H9 (cell line): ENCODE measurements around the gene TBXAS1. TPM values are rescaled to one million over a fixed set of nuclear protein-coding genes. Genes with fewer than 3 reads are reported as not detected.

Experiments
- DNase-seq: peaks from one replicate; pipeline ENCODE4 v3.0.0-alpha.2; 2017
- H2AFZ ChIP-seq: one replicate; pipeline ENCODE4 v1.6.1; 2013; ENCODE audit warnings: mild to moderate bottlenecking, low read length, control low read depth, moderate library complexity
- H2AK5ac ChIP-seq: 2 replicates; pipeline ENCODE4 v1.6.1; 2013; ENCODE audit warnings: low read length, control low read depth, mixed read lengths; ENCODE audit not compliant: insufficient read length
- H2BK120ac ChIP-seq: one replicate; pipeline ENCODE4 v1.6.1; 2013; ENCODE audit warnings: low read depth, mild to moderate bottlenecking, low read length, control low read depth, inconsistent platforms; ENCODE audit not compliant: poor library complexity, severe bottlenecking
- H2BK12ac ChIP-seq: 2 replicates; pipeline ENCODE4 v1.6.1; 2013; ENCODE audit warnings: low read length, control low read depth, mixed read lengths, low read depth; ENCODE audit not compliant: insufficient read length
- H2BK15ac ChIP-seq: 2 replicates; pipeline ENCODE4 v1.6.1; 2013; ENCODE audit warnings: low read depth, low read length, control low read depth
- H2BK20ac ChIP-seq: one replicate; pipeline ENCODE4 v1.6.1; 2013; ENCODE audit warnings: low read depth, mild to moderate bottlenecking, low read length, control low read depth, inconsistent platforms; ENCODE audit not compliant: poor library complexity, severe bottlenecking
- H2BK5ac ChIP-seq: 2 replicates; pipeline ENCODE4 v1.6.1; 2013; ENCODE audit warnings: low read length, control low read depth, mixed read lengths; ENCODE audit not compliant: insufficient read length
- H3K14ac ChIP-seq: 2 replicates; pipeline ENCODE4 v1.6.1; 2013; ENCODE audit warnings: low read length, control low read depth; ENCODE audit not compliant: insufficient read depth
- H3K18ac ChIP-seq: 2 replicates; pipeline ENCODE4 v1.6.1; 2013; ENCODE audit warnings: low read depth, mild to moderate bottlenecking, mixed read lengths, low read length, control low read depth; ENCODE audit not compliant: insufficient read length
- H3K23ac ChIP-seq: 2 replicates; pipeline ENCODE4 v1.6.1; 2013; ENCODE audit warnings: low read length, control low read depth, mixed read lengths, low read depth; ENCODE audit not compliant: insufficient read length
- H3K23me2 ChIP-seq: 2 replicates; pipeline ENCODE4 v1.6.1; 2013; ENCODE audit warnings: low read depth, mild to moderate bottlenecking, mixed read lengths, low read length, control low read depth; ENCODE audit not compliant: insufficient read length, poor library complexity, severe bottlenecking
- H3K27ac ChIP-seq: 2 replicates; pipeline ENCODE4 v1.5.1; 2013; ENCODE audit warnings: low read length, control low read depth, mixed read lengths, low read depth; ENCODE audit not compliant: insufficient read length
- H3K27me3 ChIP-seq: 2 replicates; pipeline ENCODE4 v1.6.1; 2013; ENCODE audit warnings: low read length, control low read depth, inconsistent platforms; ENCODE audit not compliant: insufficient read depth
- H3K4ac ChIP-seq: 2 replicates; pipeline ENCODE4 v1.6.1; 2013; ENCODE audit warnings: low read depth, mild to moderate bottlenecking, control low read depth, inconsistent platforms, low read length, moderate library complexity
- H3K4me1 ChIP-seq: 2 replicates; pipeline ENCODE4 v1.6.1; 2013; ENCODE audit warnings: low read length, control low read depth, inconsistent platforms; ENCODE audit not compliant: insufficient read depth
- H3K4me2 ChIP-seq: 2 replicates; pipeline ENCODE4 v1.6.1; 2013; ENCODE audit warnings: low read length, control low read depth, mixed read lengths; ENCODE audit not compliant: insufficient read length, insufficient read depth
- H3K56ac ChIP-seq: 2 replicates; pipeline ENCODE4 v1.6.1; 2013; ENCODE audit warnings: low read depth, mild to moderate bottlenecking, mixed read lengths, low read length, control low read depth; ENCODE audit not compliant: insufficient read length
- H3K79me1 ChIP-seq: 2 replicates; pipeline ENCODE4 v1.6.1; 2013; ENCODE audit warnings: low read depth, mild to moderate bottlenecking, moderate library complexity, low read length, control low read depth, inconsistent platforms; ENCODE audit not compliant: insufficient read depth, poor library complexity, severe bottlenecking
- H3K79me2 ChIP-seq: 2 replicates; pipeline ENCODE4 v1.6.1; 2013; ENCODE audit warnings: low read length, control low read depth, inconsistent platforms; ENCODE audit not compliant: insufficient read depth
- H3K9ac ChIP-seq: 2 replicates; pipeline ENCODE4 v1.6.1; 2013; ENCODE audit warnings: low read length, control low read depth, mixed read lengths; ENCODE audit not compliant: insufficient read length; ENCODE audit errors: extremely low read depth
- H3K9me3 ChIP-seq: one replicate; pipeline ENCODE4 v1.6.1; 2013; ENCODE audit warnings: low read depth, low read length, inconsistent platforms; ENCODE audit not compliant: control insufficient read depth
- H3T11ph ChIP-seq: one replicate; pipeline ENCODE4 v1.6.1; 2013; ENCODE audit warnings: mild to moderate bottlenecking, low read length, control low read depth, inconsistent platforms
- H4K20me1 ChIP-seq: one replicate; pipeline ENCODE4 v1.6.1; 2013; ENCODE audit not compliant: control insufficient read depth, insufficient read length, insufficient read depth
- H4K5ac ChIP-seq: 2 replicates; pipeline ENCODE4 v1.6.1; 2013; ENCODE audit warnings: low read depth, mild to moderate bottlenecking, mixed read lengths, low read length, control low read depth; ENCODE audit not compliant: insufficient read length
- H4K8ac ChIP-seq: replicated peaks from 2 replicates; pipeline ENCODE4 v1.6.1; 2013; ENCODE audit warnings: low read length, control low read depth, mixed read lengths, low read depth; ENCODE audit not compliant: insufficient read length
- H4K91ac ChIP-seq: 2 replicates; pipeline ENCODE4 v1.6.1; 2013; ENCODE audit warnings: low read depth, mild to moderate bottlenecking, moderate library complexity, mixed read lengths, low read length, control low read depth; ENCODE audit not compliant: insufficient read length
- H3K27ac Mint-ChIP-seq, 3 experiments: 2 replicates in 2 of 3; 3 replicates in 1 of 3; pipeline ENCODE4 v1.8.0; 2020 to 2021; ENCODE audit warnings: mixed read lengths in 3 of 3, mild to moderate bottlenecking in 1 of 3, moderate library complexity in 1 of 3
- H3K27me3 Mint-ChIP-seq: 2 replicates; pipeline ENCODE4 v1.8.0; 2021; ENCODE audit warnings: low read depth, mild to moderate bottlenecking, moderate library complexity, mixed read lengths
- H3K36me3 Mint-ChIP-seq, 3 experiments: 2 replicates in 2 of 3; 3 replicates in 1 of 3; pipeline ENCODE4 v1.8.0; 2020 to 2021; ENCODE audit warnings: low read depth in 3 of 3, mixed read lengths in 3 of 3; ENCODE audit not compliant: insufficient read depth in 1 of 3
- H3K4me1 Mint-ChIP-seq, 2 experiments: 2 replicates each; pipeline ENCODE4 v1.8.0; 2020; ENCODE audit warnings: mixed read lengths in 2 of 2
- H3K4me3 Mint-ChIP-seq, 2 experiments: 2 replicates in 1 of 2; 3 replicates in 1 of 2; pipeline ENCODE4 v1.8.0; 2020 to 2021; ENCODE audit warnings: mild to moderate bottlenecking in 2 of 2, mixed read lengths in 2 of 2, moderate library complexity in 1 of 2
- H3K9me3 Mint-ChIP-seq, 2 experiments: 2 replicates in 1 of 2; 3 replicates in 1 of 2; pipeline ENCODE4 v1.8.0; 2020; ENCODE audit warnings: mild to moderate bottlenecking in 2 of 2, mixed read lengths in 2 of 2, moderate library complexity in 1 of 2
- CTCF ChIP-seq: fragments of 200-600 bp; sonication (generic); conservative IDR thresholded peaks from 3 replicates; pipeline ENCODE4 v1.8.0; 2021; ENCODE audit warnings: antibody characterized with exemption, mild to moderate bottlenecking
- WGBS: extraction: QIAGEN DNeasy Blood & Tissue Kit; methylation state at CpG from one replicate; pipeline ENCODE4 v1.1.7; 2013; ENCODE audit warnings: missing lambda C conversion rate, low lambda C conversion rate, mixed read lengths; ENCODE audit not compliant: insufficient read length; ENCODE audit errors: extremely low coverage; 5-methylcytosine and 5-hydroxymethylcytosine counted together
- total RNA-seq: library from RNA; stranded (reverse); gene quantifications from 2 replicates; pipeline ENCODE4 v1.2.1, GENCODE V29; 2021

Gene TBXAS1
- total RNA-seq, 1 experiment from 2014 or later = 0.39 TPM

- H3K9me3 ChIP-seq = no peaks in the 10 kb centered on the region
- H3K9ac ChIP-seq = no peak overlapping the region
- no peaks in the 10 kb centered on the region for H3K23me2 ChIP-seq
- H3K9me3 Mint-ChIP-seq = no peaks in the 10 kb centered on the region
- no peaks in the 10 kb centered on the region for H3K27me3 ChIP-seq
- no peak overlapping the region for H2BK20ac ChIP-seq
- H2AFZ ChIP-seq = no peak overlapping the region
- peaks cover 3% of the 10 kb centered on the region; the same call in 1 of the 2 replicates for H3K27me3 Mint-ChIP-seq
- H3K4me2 ChIP-seq = no peak overlapping the region
- no peak overlapping the region for H3K56ac ChIP-seq
- no CpG with 5 or more reads among the region's 4 CpGs for WGBS
- no peak overlapping the region for H3K14ac ChIP-seq
- no peak overlapping the region for H2BK15ac ChIP-seq
- H3K36me3 Mint-ChIP-seq = no peaks in the 10 kb centered on the region
- H2BK5ac ChIP-seq = no peak overlapping the region
- H3K27ac Mint-ChIP-seq = no peak overlapping the region
- H2BK12ac ChIP-seq = no peak overlapping the region
- H4K91ac ChIP-seq = no peak overlapping the region
- H3K79me1 ChIP-seq = no peaks in the 10 kb centered on the region
- no peak overlapping the region for H3T11ph ChIP-seq
- H3K23ac ChIP-seq = no peak overlapping the region
- no peak for DNase-seq
- H2AK5ac ChIP-seq = no peak overlapping the region
- peaks cover 2 to 4% of the 10 kb centered on the region in 2 experiments; a peak in 3 of 4 replicates for H3K4me1 Mint-ChIP-seq
- no peak overlapping the region for H3K18ac ChIP-seq
- no peak overlapping the region for H3K4me3 Mint-ChIP-seq
- TF ChIP-seq CTCF = no peak
- no peak overlapping the region for H4K8ac ChIP-seq
- no peak overlapping the region for H3K4ac ChIP-seq
- no peak overlapping the region for H4K5ac ChIP-seq
- no peaks in the 10 kb centered on the region for H3K4me1 ChIP-seq
- no peak overlapping the region for H2BK120ac ChIP-seq
- no peaks in the 10 kb centered on the region for H4K20me1 ChIP-seq
- no peaks in the 10 kb centered on the region for H3K79me2 ChIP-seq
- no peak overlapping the region for H3K27ac ChIP-seq
These were observed 169.5 kb downstream of the TBXAS1 start for GRCh38 chr7:139998572-139998971.
